Panc1 (cell line): ENCODE data around the gene LBH. TPM values are rescaled to one million over a fixed set of nuclear protein-coding genes. Genes with fewer than 3 reads are reported as not detected.

Source experiments
- ATAC-seq: fragments of 200-7000 bp; cut with Tn5 transposase; 2 replicates; pipeline ENCODE4 v1.9.1; 2020; ENCODE audit warnings: mild to moderate bottlenecking, moderate library complexity
- BruUV-seq: library from RNA; stranded (reverse); fragments of 400-500 nt; replicated peaks from 2 replicates; lab custom pipeline; 2021; lab: Mats Ljungman, UMichigan
- CTCF ChIA-PET: fragments of 300-600 bp; sonication (Branson Sonifier 250); formaldehyde crosslinking; loops from one replicate; lab custom pipeline; 2022; ENCODE audit warnings: antibody characterized with exemption; lab: Charles Lee
- POLR2A ChIA-PET: fragments of 300-600 bp; sonication (Branson Sonifier 250); formaldehyde crosslinking; loops from one replicate; lab custom pipeline; 2022; ENCODE audit warnings: antibody characterized with exemption; lab: Charles Lee
- DNase-seq: peaks from one replicate; pipeline ENCODE4 v3.0.0-alpha.2; 2010; ENCODE audit warnings: low read depth, low spot score
- H3K27ac ChIP-seq: 2 replicates; pipeline ENCODE4 v1.5.1; 2011; ENCODE audit warnings: mild to moderate bottlenecking, low read length, inconsistent platforms
- H3K27me3 ChIP-seq: fragments of 200-500 bp; sonication (Bioruptor generic); 2 replicates; pipeline ENCODE4 v1.6.0; 2014; ENCODE audit warnings: low read length, inconsistent platforms; ENCODE audit not compliant: control insufficient read depth, insufficient read depth
- H3K36me3 ChIP-seq: fragments of 200-500 bp; sonication (Bioruptor generic); 2 replicates; pipeline ENCODE4 v1.5.1; 2014; ENCODE audit warnings: inconsistent platforms, mild to moderate bottlenecking, low read length, moderate library complexity; ENCODE audit not compliant: control insufficient read depth, insufficient read depth
- H3K4me1 ChIP-seq: 2 replicates; pipeline ENCODE4 v1.5.1; 2011; ENCODE audit warnings: inconsistent platforms, mild to moderate bottlenecking, low read length, moderate library complexity; ENCODE audit not compliant: control insufficient read depth, insufficient read depth
- H3K4me3 ChIP-seq, 2 experiments: 2 replicates each; pipeline ENCODE4 v1.5.1; 2011 to 2012; ENCODE audit warnings: low read depth in 2 of 2, low read length in 2 of 2, mild to moderate bottlenecking in 2 of 2, inconsistent platforms in 1 of 2, moderate library complexity in 1 of 2
- H3K9me3 ChIP-seq: fragments of 200-500 bp; sonication (Bioruptor generic); 2 replicates; pipeline ENCODE4 v1.5.1; 2014; ENCODE audit warnings: low read depth, mild to moderate bottlenecking, inconsistent platforms, low read length, moderate library complexity; ENCODE audit not compliant: control insufficient read depth, insufficient read depth
- POLR2AphosphoS5 ChIP-seq: IDR thresholded peaks from 2 replicates; pipeline ENCODE4 v1.6.1; 2012; ENCODE audit warnings: mild to moderate bottlenecking, low read depth, low read length, moderate library complexity
- REST ChIP-seq, 2 experiments: IDR thresholded peaks; 2 replicates each; pipeline ENCODE4 v1.6.1; 2011 to 2012; ENCODE audit warnings: low read depth in 2 of 2, control low read depth in 1 of 2, low read length in 1 of 2, mild to moderate bottlenecking in 1 of 2, moderate library complexity in 1 of 2; ENCODE audit not compliant: insufficient read depth in 1 of 2
- SIN3A ChIP-seq: IDR thresholded peaks from 2 replicates; pipeline ENCODE4 v1.6.1; 2012; ENCODE audit warnings: low read depth, mild to moderate bottlenecking, low read length, moderate library complexity, borderline replicate concordance; ENCODE audit not compliant: insufficient read depth
- TCF7L2 ChIP-seq: IDR thresholded peaks from 2 replicates; pipeline ENCODE4 v1.6.1; 2011; ENCODE audit warnings: mild to moderate bottlenecking, low read depth, low read length, inconsistent platforms
- in situ Hi-C: cut with HindIII; loops from 2 replicates; pipeline ENCODE4 v1.10.0; 2016; ENCODE audit warnings: low sequenced_read_pairs, low pct_unique_long_range_greater_than_20kb
- intact Hi-C: fragments of 100-400 bp; cut with micrococcal nuclease; formaldehyde crosslinking; loops from one replicate; pipeline ENCODE4 v1.10.0; 2022; ENCODE audit not compliant: unreplicated experiment
- total RNA-seq: library from RNA; stranded (reverse); gene quantifications from one replicate; pipeline ENCODE4 v1.2.1, GENCODE V29; 2021; ENCODE audit not compliant: unreplicated experiment
- TF ChIP-seq, protein P1 (sequence below): fragments of 450-650 bp; IDR thresholded peaks from 2 replicates; pipeline ENCODE4 v1.5.1; 2017; ENCODE audit warnings: mild to moderate bottlenecking

LBH gene
- total RNA-seq, 1 experiment from 2014 or later: 2.2 TPM

GRCh38 chr2:30250421-30250820 is 19.1 kb downstream of the LBH start:
- DNase-seq: no peak
- BruUV-seq: no TSS peak
- in situ Hi-C loops (no loop called here), intact Hi-C loops (no loop called here)
- H3K4me1 ChIP-seq: peaks cover 4% of the 10 kb centered on the region; the same call in 1 of the 2 replicates
- H3K27me3 ChIP-seq: no peaks in the 10 kb centered on the region; the same call in 1 of the 2 replicates
- ChIA-PET POLR2A (no interaction called here), CTCF (no interaction called here)
- no peak for TF ChIP-seq SIN3A
- no peak for TF ChIP-seq REST (IDR thresholded peaks at IDR 0.05; ENCODE audit: insufficient read depth in 1 of 2, low read depth in 2 of 2, low read length in 1 of 2)
- no peak for TF ChIP-seq POLR2AphosphoS5
- no peak for TF ChIP-seq TCF7L2
- TF ChIP-seq, protein P1, sequence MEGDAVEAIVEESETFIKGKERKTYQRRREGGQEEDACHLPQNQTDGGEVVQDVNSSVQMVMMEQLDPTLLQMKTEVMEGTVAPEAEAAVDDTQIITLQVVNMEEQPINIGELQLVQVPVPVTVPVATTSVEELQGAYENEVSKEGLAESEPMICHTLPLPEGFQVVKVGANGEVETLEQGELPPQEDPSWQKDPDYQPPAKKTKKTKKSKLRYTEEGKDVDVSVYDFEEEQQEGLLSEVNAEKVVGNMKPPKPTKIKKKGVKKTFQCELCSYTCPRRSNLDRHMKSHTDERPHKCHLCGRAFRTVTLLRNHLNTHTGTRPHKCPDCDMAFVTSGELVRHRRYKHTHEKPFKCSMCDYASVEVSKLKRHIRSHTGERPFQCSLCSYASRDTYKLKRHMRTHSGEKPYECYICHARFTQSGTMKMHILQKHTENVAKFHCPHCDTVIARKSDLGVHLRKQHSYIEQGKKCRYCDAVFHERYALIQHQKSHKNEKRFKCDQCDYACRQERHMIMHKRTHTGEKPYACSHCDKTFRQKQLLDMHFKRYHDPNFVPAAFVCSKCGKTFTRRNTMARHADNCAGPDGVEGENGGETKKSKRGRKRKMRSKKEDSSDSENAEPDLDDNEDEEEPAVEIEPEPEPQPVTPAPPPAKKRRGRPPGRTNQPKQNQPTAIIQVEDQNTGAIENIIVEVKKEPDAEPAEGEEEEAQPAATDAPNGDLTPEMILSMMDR: no peak
- H3K27ac ChIP-seq: no peak overlapping the region
- H3K36me3 ChIP-seq: no peaks in the 10 kb centered on the region
- no peaks in the 10 kb centered on the region for H3K9me3 ChIP-seq
- ATAC-seq: no peak
- H3K4me3 ChIP-seq: no peak overlapping the region

DNA sequence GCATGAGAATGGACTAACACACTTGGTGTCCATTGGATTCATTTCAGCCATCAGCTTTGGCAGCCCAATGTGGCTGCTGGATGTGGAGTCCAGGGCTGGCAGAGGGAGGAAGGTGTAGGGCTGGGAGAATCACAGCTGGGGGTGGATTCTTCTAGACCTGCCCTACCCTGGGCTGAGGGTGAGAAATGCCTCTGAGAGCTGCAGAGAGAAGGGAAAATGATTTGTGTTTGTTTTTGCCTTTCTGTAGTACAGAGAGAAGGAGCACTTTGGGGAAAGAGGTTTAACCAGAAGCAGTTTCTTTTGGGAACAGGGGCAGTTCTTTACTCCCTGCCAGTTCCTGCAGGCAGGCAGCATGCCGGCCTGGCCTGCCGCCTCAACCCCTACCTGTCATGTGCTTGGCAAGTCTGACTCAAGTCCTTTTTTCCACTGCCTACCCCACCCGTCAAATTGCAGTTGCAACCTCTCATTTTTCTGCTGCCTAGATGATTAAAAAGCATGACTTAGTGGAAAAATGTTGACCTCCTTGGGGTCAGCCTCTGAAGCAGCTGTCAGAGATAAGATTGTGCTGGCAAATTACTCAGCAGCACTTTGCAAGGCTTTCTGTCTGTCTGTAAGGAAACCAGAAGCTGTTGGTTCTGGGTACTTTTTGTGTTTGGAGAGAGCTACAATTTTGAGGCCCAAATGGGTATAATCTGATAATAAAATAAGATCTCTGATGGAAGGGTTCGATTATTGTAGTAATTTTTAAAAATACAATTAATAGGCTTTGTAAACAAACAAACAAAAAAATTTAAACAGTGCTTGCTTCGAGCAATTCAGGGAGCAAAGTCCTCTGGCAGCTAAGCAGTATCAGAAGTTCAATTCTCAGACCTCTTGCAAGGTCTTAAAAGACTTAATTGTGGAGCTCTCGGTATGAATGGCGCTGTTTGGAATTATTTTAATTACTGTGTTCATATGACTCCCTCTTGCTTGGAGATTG is 21.7 kb downstream of the LBH start:
- Histone ChIP-seq H3K4me3 (no peak overlapping the region), H3K27ac (no peak overlapping the region), H3K9me3 (no peaks in the 10 kb centered on the region), H3K4me1 (peaks cover 4% of the 10 kb centered on the region; the same call in 1 of the 2 replicates), H3K27me3 (no peaks in the 10 kb centered on the region; the same call in 1 of the 2 replicates), H3K36me3 (no peaks in the 10 kb centered on the region)
- BruUV-seq: no TSS peak
- TF ChIP-seq POLR2AphosphoS5 (no peak), REST (IDR thresholded peaks at IDR 0.05; ENCODE audit: insufficient read depth in 1 of 2, low read depth in 2 of 2, low read length in 1 of 2) (no peak), SIN3A (no peak), TCF7L2 (no peak)
- TF ChIP-seq, protein P1: no peak
- POLR2A ChIA-PET: no interaction called here
- DNase-seq (no peak), ATAC-seq (no peak)
- CTCF ChIA-PET: no interaction called here
- in situ Hi-C loops (no loop called here), intact Hi-C loops (no loop called here)
